Stimulated activated naive B cell treated with anti-CD40 and anti-IgM and Interleukin-4, amounts not matched to agents 10 μg/mL and 1 μg/mL and 100 μg/mL, for 72 hours (primary cell): ENCODE measurements around the gene HOXD4.

ENCODE experiments used
- ATAC-seq, 2 donors: fragments of 150-1000 bp; cut with Tn5 transposase; replicated peaks; 2 replicates each; pipeline ENCODE4 v1.10.0; 2021; ENCODE audit warnings: moderate library complexity in 1 of 2
- DNase-seq: peaks from one replicate; pipeline ENCODE4 v3.0.0; 2021
- H3K27ac Mint-ChIP-seq: one replicate; pipeline ENCODE4 v1.8.0; 2022; ENCODE audit warnings: mild to moderate bottlenecking, mixed read lengths
- H3K27me3 Mint-ChIP-seq, 2 donors: one replicate each; pipeline ENCODE4 v1.8.0; 2022; ENCODE audit warnings: mixed read lengths in 2 of 2
- H3K36me3 Mint-ChIP-seq, 2 donors: one replicate each; pipeline ENCODE4 v1.8.0; 2022; ENCODE audit warnings: mixed read lengths in 2 of 2, mild to moderate bottlenecking in 1 of 2
- H3K4me1 Mint-ChIP-seq, 2 donors: one replicate each; pipeline ENCODE4 v1.8.0; 2022; ENCODE audit warnings: mixed read lengths in 2 of 2, mild to moderate bottlenecking in 1 of 2
- H3K4me3 Mint-ChIP-seq, 2 donors: one replicate each; pipeline ENCODE4 v1.8.0; 2022; ENCODE audit warnings: mild to moderate bottlenecking in 2 of 2, mixed read lengths in 2 of 2, moderate library complexity in 1 of 2
- H3K9me3 Mint-ChIP-seq, 2 donors: one replicate each; pipeline ENCODE4 v1.8.0; 2022; ENCODE audit warnings: mixed read lengths in 2 of 2, mild to moderate bottlenecking in 1 of 2

HOXD4 gene

GRCh38 chr2:176193048-176193447, 41.7 kb downstream of the HOXD4 start:
- H3K9me3 Mint-ChIP-seq: no peaks in the 10 kb centered on the region
- no peak overlapping the region for H3K4me3 Mint-ChIP-seq
- ATAC-seq: no peak
- no peaks in the 10 kb centered on the region for H3K36me3 Mint-ChIP-seq
- no peak overlapping the region for H3K27ac Mint-ChIP-seq
- DNase-seq: no peak
- peaks cover 5 to 13% of the 10 kb centered on the region in 2 donors for H3K4me1 Mint-ChIP-seq
- peaks cover 51 to 77% of the 10 kb centered on the region in 2 donors for H3K27me3 Mint-ChIP-seq

GRCh38 chr2:176199902-176200301, 48.6 kb downstream of the HOXD4 start:
- H3K27me3 Mint-ChIP-seq: peaks cover 39 to 50% of the 10 kb centered on the region in 2 donors
- DNase-seq (no peak), ATAC-seq (no peak)
- H3K4me3 Mint-ChIP-seq: no peak overlapping the region
- H3K9me3 Mint-ChIP-seq: peaks cover 0 to 6% of the 10 kb centered on the region in 2 donors
- H3K27ac Mint-ChIP-seq: no peak overlapping the region
- H3K36me3 Mint-ChIP-seq: no peaks in the 10 kb centered on the region
- no peaks in the 10 kb centered on the region for H3K4me1 Mint-ChIP-seq

- Mint-ChIP-seq H3K9me3 (peaks cover 0 to 6% of the 10 kb centered on the region in 2 donors), H3K27ac (no peak overlapping the region), H3K4me3 (no peak overlapping the region), H3K4me1 (no peaks in the 10 kb centered on the region), H3K36me3 (no peaks in the 10 kb centered on the region), H3K27me3 (peaks cover 34 to 47% of the 10 kb centered on the region in 2 donors)
- ATAC-seq: no peak
- DNase-seq: no peak
Observed at GRCh38 chr2:176200971-176201370, 49.6 kb downstream of the HOXD4 start.

- Mint-ChIP-seq H3K27me3 (peaks cover 26 to 38% of the 10 kb centered on the region in 2 donors), H3K4me1 (no peaks in the 10 kb centered on the region), H3K9me3 (peaks cover 0 to 6% of the 10 kb centered on the region in 2 donors), H3K27ac (no peak overlapping the region), H3K36me3 (no peaks in the 10 kb centered on the region), H3K4me3 (no peak overlapping the region)
- ATAC-seq (no peak), DNase-seq (no peak)
Observed at GRCh38 chr2:176202491-176202890, 51.1 kb downstream of the HOXD4 start.
